ENCODE measurements around the gene CLCN2.

DNA sequence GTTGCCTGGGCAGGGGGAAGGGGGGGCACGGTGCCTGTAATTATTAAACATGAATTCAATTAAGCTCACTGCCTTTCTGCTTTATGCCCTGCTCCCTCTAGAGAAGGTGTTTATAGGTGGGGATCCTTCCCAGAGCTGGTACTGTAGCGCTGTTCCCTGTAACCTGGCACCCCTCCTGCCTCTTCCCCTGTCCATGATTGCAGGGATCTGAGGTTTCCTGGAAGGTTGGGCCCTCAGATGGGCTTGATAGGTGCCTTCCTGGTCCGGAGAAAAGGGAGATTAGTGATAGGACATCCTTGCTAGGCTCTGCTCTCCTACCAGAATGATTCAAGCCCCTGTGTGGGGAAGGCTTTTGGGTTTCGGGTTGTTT lies 26.1 kb downstream of the CLCN2 start:
- TF ChIP-seq, protein P1, sequence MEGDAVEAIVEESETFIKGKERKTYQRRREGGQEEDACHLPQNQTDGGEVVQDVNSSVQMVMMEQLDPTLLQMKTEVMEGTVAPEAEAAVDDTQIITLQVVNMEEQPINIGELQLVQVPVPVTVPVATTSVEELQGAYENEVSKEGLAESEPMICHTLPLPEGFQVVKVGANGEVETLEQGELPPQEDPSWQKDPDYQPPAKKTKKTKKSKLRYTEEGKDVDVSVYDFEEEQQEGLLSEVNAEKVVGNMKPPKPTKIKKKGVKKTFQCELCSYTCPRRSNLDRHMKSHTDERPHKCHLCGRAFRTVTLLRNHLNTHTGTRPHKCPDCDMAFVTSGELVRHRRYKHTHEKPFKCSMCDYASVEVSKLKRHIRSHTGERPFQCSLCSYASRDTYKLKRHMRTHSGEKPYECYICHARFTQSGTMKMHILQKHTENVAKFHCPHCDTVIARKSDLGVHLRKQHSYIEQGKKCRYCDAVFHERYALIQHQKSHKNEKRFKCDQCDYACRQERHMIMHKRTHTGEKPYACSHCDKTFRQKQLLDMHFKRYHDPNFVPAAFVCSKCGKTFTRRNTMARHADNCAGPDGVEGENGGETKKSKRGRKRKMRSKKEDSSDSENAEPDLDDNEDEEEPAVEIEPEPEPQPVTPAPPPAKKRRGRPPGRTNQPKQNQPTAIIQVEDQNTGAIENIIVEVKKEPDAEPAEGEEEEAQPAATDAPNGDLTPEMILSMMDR (IDR thresholded peaks at IDR 0.05), result no peak
- no peak for TF ChIP-seq POLR2A (IDR thresholded peaks at IDR 0.05)
